ENCODE measurements around the gene ZNF587B.

- TF ChIP-seq AFF4 (CRISPR knock-in tag; IDR thresholded peaks at IDR 0.05), result no peak
- no peak for TF ChIP-seq ZHX1 (conservative IDR thresholded peaks at IDR 0.05; ENCODE audit: low read length)
- no peak for TF ChIP-seq POLR2A (conservative IDR thresholded peaks at IDR 0.05)
- TF ChIP-seq SMARCB1 (IDR thresholded peaks at IDR 0.05; ENCODE audit: insufficient read length, low read depth), result no peak
- no peak for TF ChIP-seq TFE3 (CRISPR knock-in tag; IDR thresholded peaks at IDR 0.05)
- no peak for TF ChIP-seq ATF6 (CRISPR knock-in tag; IDR thresholded peaks at IDR 0.05)
- TF ChIP-seq ATF2 (CRISPR knock-in tag; IDR thresholded peaks at IDR 0.05), result no peak
- TF ChIP-seq ZKSCAN8 (CRISPR knock-in tag; IDR thresholded peaks at IDR 0.05), result no peak
- no peak for TF ChIP-seq HDAC8 (tag; IDR thresholded peaks at IDR 0.05)
- TF ChIP-seq POLR2AphosphoS5 (IDR thresholded peaks at IDR 0.05; ENCODE audit: control insufficient read depth, insufficient read depth, low read depth, low read length), result no peak
- no peak for TF ChIP-seq MITF (IDR thresholded peaks at IDR 0.05)
Observed at GRCh38 chr19:57803594-57804325, 26.3 kb upstream of the ZNF587B start.
